SK-N-SH (cell line): ENCODE data around the gene FHDC1. TPM values are rescaled to one million over a fixed set of nuclear protein-coding genes. Genes with fewer than 3 reads are reported as not detected.
A peak's percentile ranks its signal among the peaks of the same experiment; 100 is the strongest.

Experiments used
- CTCF ChIA-PET: fragments of 300-600, 350-600 bp; formaldehyde crosslinking; extraction: SDS; loops from one replicate; lab custom pipeline; 2021; lab: Yijun Ruan, JAX
- POLR2A ChIA-PET: fragments of 350-600 bp; sonication (Branson Sonifier 250); formaldehyde crosslinking; extraction: SDS; loops from one replicate; lab custom pipeline; 2020; ENCODE audit warnings: antibody characterized with exemption, inconsistent platforms; lab: Yijun Ruan, JAX
- DNase-seq: peaks from one replicate; pipeline ENCODE4 v3.0.0; 2012
- H2AFZ ChIP-seq: fragments of 200-600 bp; sonication (generic); 2 replicates; pipeline ENCODE4 v1.8.1; 2016; ENCODE audit warnings: antibody characterized with exemption, mild to moderate bottlenecking, low read depth
- H3F3A ChIP-seq: fragments of 200-600 bp; sonication (generic); replicated peaks from 2 replicates; pipeline ENCODE3; 2016; ENCODE audit warnings: antibody characterized with exemption, mild to moderate bottlenecking; ENCODE audit not compliant: insufficient read depth
- H3K27ac ChIP-seq, 2 experiments: fragments of 200-500 bp in 1 of 2; fragments of 200-600 bp in 1 of 2; sonication (Bioruptor generic) in 1 of 2; sonication (generic), shearing (Covaris generic) in 1 of 2; 2 replicates each; pipeline versions ENCODE4 v1.5.1 to v1.6.1; 2014 to 2016; ENCODE audit warnings: low read depth in 2 of 2, inconsistent platforms in 1 of 2, low read length in 1 of 2, mild to moderate bottlenecking in 1 of 2, mixed read lengths in 1 of 2
- H3K27me3 ChIP-seq: fragments of 200-600 bp; sonication (generic), shearing (Covaris generic); 2 replicates; pipeline ENCODE4 v1.6.1; 2016; ENCODE audit warnings: mixed run types; ENCODE audit not compliant: insufficient read depth
- H3K36me3 ChIP-seq, 2 experiments: fragments of 200-500 bp in 1 of 2; fragments of 200-600 bp in 1 of 2; sonication (Bioruptor generic) in 1 of 2; sonication (generic) in 1 of 2; replicated peaks in 1 of 2; 2 replicates each; pipeline versions ENCODE3 to v1.5.1; 2014 to 2016; ENCODE audit warnings: low read length in 1 of 2, mild to moderate bottlenecking in 1 of 2; ENCODE audit not compliant: insufficient read depth in 2 of 2, control insufficient read depth in 1 of 2
- H3K4me1 ChIP-seq, 2 experiments: fragments of 200-500 bp in 1 of 2; fragments of 200-600 bp in 1 of 2; sonication (Bioruptor generic) in 1 of 2; sonication (generic), shearing (Covaris generic) in 1 of 2; 2 replicates each; pipeline versions ENCODE4 v1.5.1 to v1.6.1; 2014 to 2016; ENCODE audit warnings: low read depth in 1 of 2, low read length in 1 of 2, mixed run types in 1 of 2; ENCODE audit not compliant: insufficient read depth in 2 of 2, control insufficient read depth in 1 of 2
- H3K4me2 ChIP-seq: fragments of 200-600 bp; sonication (generic), shearing (Covaris generic); 2 replicates; pipeline ENCODE4 v1.6.1; 2017; ENCODE audit warnings: mixed run types
- H3K4me3 ChIP-seq, 2 experiments: fragments of 200-500 bp in 1 of 2; fragments of 200-600 bp in 1 of 2; sonication (Bioruptor generic) in 1 of 2; sonication (generic), shearing (Covaris generic) in 1 of 2; 2 replicates each; pipeline versions ENCODE4 v1.5.1 to v1.8.1; 2014 to 2016; ENCODE audit warnings: low read depth in 2 of 2, inconsistent platforms in 1 of 2, low read length in 1 of 2, mild to moderate bottlenecking in 1 of 2, mixed read lengths in 1 of 2, moderate library complexity in 1 of 2
- H3K79me2 ChIP-seq: fragments of 200-600 bp; sonication (generic); 2 replicates; pipeline ENCODE4 v1.8.1; 2017; ENCODE audit warnings: mild to moderate bottlenecking; ENCODE audit not compliant: insufficient read depth
- H3K9ac ChIP-seq: fragments of 200-600 bp; sonication (generic); 2 replicates; pipeline ENCODE4 v1.6.1; 2017; ENCODE audit warnings: mixed run types
- H3K9me2 ChIP-seq: fragments of 200-600 bp; sonication (generic); 2 replicates; pipeline ENCODE4 v1.6.1; 2017; ENCODE audit warnings: mixed run types
- H3K9me3 ChIP-seq: fragments of 200-600 bp; sonication (generic); 2 replicates; pipeline ENCODE4 v1.6.1; 2017; ENCODE audit warnings: mixed run types, mild to moderate bottlenecking, moderate library complexity
- H4K20me1 ChIP-seq: fragments of 200-600 bp; sonication (generic); 2 replicates; pipeline ENCODE4 v1.6.1; 2017; ENCODE audit warnings: mild to moderate bottlenecking, mixed run types; ENCODE audit not compliant: insufficient read depth
- ELF1 ChIP-seq: IDR thresholded peaks from 2 replicates; pipeline ENCODE4 v1.4.0; 2012
- EP300 ChIP-seq, 2 experiments: IDR thresholded peaks; 2 replicates each; pipeline versions ENCODE4 v1.4.0 to v1.6.1; 2012; ENCODE audit warnings: borderline replicate concordance in 1 of 2, low read depth in 1 of 2, low read length in 1 of 2
- FOSL2 ChIP-seq: IDR thresholded peaks from 2 replicates; pipeline ENCODE4 v1.4.0; 2012; ENCODE audit warnings: low read depth, mild to moderate bottlenecking, moderate library complexity, borderline replicate concordance
- FOXJ3 ChIP-seq: sonication (generic); formaldehyde crosslinking; IDR thresholded peaks from 2 replicates; pipeline ENCODE4 v1.5.1; 2020; ENCODE audit warnings: mild to moderate bottlenecking, missing genetic modification reagents
- FOXM1 ChIP-seq: IDR thresholded peaks from 2 replicates; pipeline ENCODE4 v1.4.0; 2012; ENCODE audit warnings: low read depth, mild to moderate bottlenecking
- GABPA ChIP-seq: IDR thresholded peaks from 2 replicates; pipeline ENCODE4 v1.4.0; 2012; ENCODE audit warnings: low read depth, mild to moderate bottlenecking
- GATA2 ChIP-seq: sonication (generic); formaldehyde crosslinking; IDR thresholded peaks from 2 replicates; pipeline ENCODE4 v1.5.0; 2020; ENCODE audit warnings: mild to moderate bottlenecking, missing genetic modification reagents
- JUND ChIP-seq: IDR thresholded peaks from 2 replicates; pipeline ENCODE4 v1.4.0; 2012
- MAX ChIP-seq: IDR thresholded peaks from 2 replicates; pipeline ENCODE4 v1.4.0; 2012; ENCODE audit warnings: low read depth
- MEF2A ChIP-seq: IDR thresholded peaks from 2 replicates; pipeline ENCODE4 v1.4.0; 2012; ENCODE audit warnings: low read depth, borderline replicate concordance
- NFIC ChIP-seq: IDR thresholded peaks from 2 replicates; pipeline ENCODE4 v1.4.0; 2012; ENCODE audit warnings: borderline replicate concordance
- PBX3 ChIP-seq: IDR thresholded peaks from 2 replicates; pipeline ENCODE4; 2012
- RCOR1 ChIP-seq: fragments of 150-350 bp; IDR thresholded peaks from 2 replicates; pipeline ENCODE4 v1.6.1; 2017; ENCODE audit warnings: antibody characterized with exemption, low read length
- REST ChIP-seq: IDR thresholded peaks from 2 replicates; pipeline ENCODE4 v1.6.1; 2012; ENCODE audit warnings: mild to moderate bottlenecking, low read depth, low read length, moderate library complexity
- RFX5 ChIP-seq: IDR thresholded peaks from 2 replicates; pipeline ENCODE4 v1.6.1; 2012; ENCODE audit warnings: mild to moderate bottlenecking, improper control_type of control experiment, low read length
- TEAD4 ChIP-seq: IDR thresholded peaks from 2 replicates; pipeline ENCODE4 v1.4.0; 2012; ENCODE audit warnings: mild to moderate bottlenecking, borderline replicate concordance; ENCODE audit not compliant: insufficient read depth
- YY1 ChIP-seq: IDR thresholded peaks from 2 replicates; pipeline ENCODE4 v1.4.0; 2012; ENCODE audit warnings: low read depth, mild to moderate bottlenecking
- ZBTB33 ChIP-seq: IDR thresholded peaks from 2 replicates; pipeline ENCODE4 v1.4.0; 2012; ENCODE audit warnings: low read depth, borderline replicate concordance
- WGBS: methylation state at CpG from one replicate; pipeline ENCODE4 v1.1.6; 2017; ENCODE audit warnings: low lambda C conversion rate; 5-methylcytosine and 5-hydroxymethylcytosine counted together
- polyA plus RNA-seq, 3 experiments: library from polyadenylated mRNA; depleted of rRNA; stranded (reverse); fragments of >200 nt; gene quantifications; 2 replicates each; pipeline ENCODE4 v1.2.3, GENCODE V29; 2012

FHDC1 gene
- polyA plus RNA-seq, 1 of the 3 experiments (the other 2 are of a cell fraction) = 0.02 TPM

- Histone ChIP-seq H2AFZ (no peak overlapping the region), H3K27me3 (no peaks in the 10 kb centered on the region), H3K9me2 (no peaks in the 10 kb centered on the region), H3K36me3 (peaks cover 11 to 28% of the 10 kb centered on the region in 2 experiments), H3F3A (peaks cover 11% of the 10 kb centered on the region), H3K9me3 (no peaks in the 10 kb centered on the region), H3K27ac (no peak overlapping the region), H3K9ac (no peak overlapping the region), H3K4me3 (no peak overlapping the region), H3K79me2 (no peaks in the 10 kb centered on the region), H3K4me1 (no peaks in the 10 kb centered on the region; a peak in 1 of 4 replicates), H4K20me1 (no peaks in the 10 kb centered on the region), H3K4me2 (no peak overlapping the region)
- CTCF ChIA-PET = interaction anchor here (0.7 to 0.9 kb wide), 2 partner anchors 11 to 12 kb away, joined by 3 read pairs; no protein-coding TSS in a partner anchor
- POLR2A ChIA-PET = no interaction called here
- TF ChIP-seq YY1 (no peak), PBX3 (no peak), MAX (no peak), RCOR1 (no peak), REST (no peak), GATA2 (CRISPR knock-in tag) (no peak), ELF1 (no peak), GABPA (no peak), ZBTB33 (no peak), RFX5 (no peak), FOXM1 (no peak)
- WGBS = 98% methylated on average over 2 of the region's 2 CpGs
- DNase-seq = no peak
Observed at GRCh38 chr4:152892974-152893373, 43.1 kb upstream of the FHDC1 start.

- no peaks in the 10 kb centered on the region for H3K9me3 ChIP-seq
- no peak overlapping the region for H3K4me2 ChIP-seq
- ChIA-PET CTCF (no interaction called here), POLR2A (no interaction called here)
- no peak overlapping the region for H3K9ac ChIP-seq
- H3K4me3 ChIP-seq = no peak overlapping the region
- H3F3A ChIP-seq = peaks cover 11% of the 10 kb centered on the region
- H4K20me1 ChIP-seq = no peaks in the 10 kb centered on the region
- H2AFZ ChIP-seq = no peak overlapping the region
- H3K4me1 ChIP-seq = no peaks in the 10 kb centered on the region; a peak in 1 of 4 replicates
- peaks cover 3 to 16% of the 10 kb centered on the region in 2 experiments for H3K36me3 ChIP-seq
- H3K79me2 ChIP-seq = no peaks in the 10 kb centered on the region
- no peak overlapping the region for H3K27ac ChIP-seq
- no peaks in the 10 kb centered on the region for H3K27me3 ChIP-seq
- H3K9me2 ChIP-seq = no peaks in the 10 kb centered on the region
- no peak for DNase-seq
- TF ChIP-seq NFIC (peak; percentile 24; the same call in 1 of the 2 replicates), FOXJ3 (CRISPR knock-in tag) (no peak), JUND (0 out of 2 replicates have a peak, but pooled peaks have one; percentile 32), TEAD4 (no peak), EP300 (IDR thresholded peaks at IDR 0.05; ENCODE audit: borderline replicate concordance in 1 of 2, low read depth in 1 of 2, low read length in 1 of 2) (no peak), FOSL2 (peak; percentile 53; the same call in 1 of the 2 replicates), GABPA (no peak), MEF2A (no peak)
- 100% methylated on average over 1 of the region's 1 CpG for WGBS
Observed at GRCh38 chr4:152894673-152895072, 41.5 kb upstream of the FHDC1 start.
